ENCODE measurements around the gene FOSB. TPM values are rescaled to one million over a fixed set of nuclear protein-coding genes. Genes with fewer than 3 reads are reported as not detected.

Gene FOSB
- total RNA-seq, 5 donors from 2014 or later (not counting 1 experiment from before 2014, with no cell fraction given): 6.7 to 1,173 (median 10.4) TPM

- H3K9me3 ChIP-seq: no peaks in the 10 kb centered on the region
- Mint-ChIP-seq H3K9me3 (no peaks in the 10 kb centered on the region), H3K27ac (peak overlapping the region in 1 of 2 donors; percentile 61), H3K4me1 (peaks cover 29 to 56% (median 44%) of the 10 kb centered on the region in 3 donors), H3K36me3 (peaks cover 16% of the 10 kb centered on the region), H3K27me3 (peaks cover 0 to 2% of the 10 kb centered on the region in 2 donors), H3K4me3 (peak overlapping the region; percentile 33 to 46 (median 45))
- DNase-seq: no peak
- ChIA-PET CTCF (no interaction called here), POLR2A (no interaction called here)
- H3K27me3 ChIP-seq (replicated peaks in 1 of 2; ENCODE audit: control insufficient read depth in 2 of 2, extremely low read depth in 1 of 2, insufficient read depth in 2 of 2, low read length in 1 of 2): no peaks in the 10 kb centered on the region
- ATAC-seq (replicated peaks in 1 of 4): no peak
- H3K4me1 ChIP-seq (ENCODE audit: control insufficient read depth in 1 of 2, extremely low read depth in 1 of 2, insufficient read depth in 2 of 2, low read length in 2 of 2): peaks cover 17 to 50% of the 10 kb centered on the region in 2 experiments
- peaks cover 9 to 23% of the 10 kb centered on the region in 2 donors for H3K36me3 ChIP-seq (ENCODE audit: control insufficient read depth in 2 of 2, extremely low read depth in 1 of 2, insufficient read depth in 1 of 2, low read length in 1 of 2)
- H3K4me3 ChIP-seq (ENCODE audit: control insufficient read depth in 1 of 2, extremely low read depth in 1 of 2, low read length in 1 of 2): no peak overlapping the region
- no peak overlapping the region for H3K27ac ChIP-seq (ENCODE audit: low read length)
- 88% methylated on average over 4 of the region's 6 CpGs for WGBS (ENCODE audit: insufficient coverage)
Measured at GRCh38 chr19:45421947-45422498, 45.8 kb upstream of the FOSB start.

GRCh38 chr19:45423033-45423588 lies 44.7 kb upstream of the FOSB start:
- ChIA-PET POLR2A (no interaction called here), CTCF (no interaction called here)
- H3K27me3 ChIP-seq (replicated peaks in 1 of 2; ENCODE audit: control insufficient read depth in 2 of 2, extremely low read depth in 1 of 2, insufficient read depth in 2 of 2, low read length in 1 of 2): peaks cover 0 to 3% of the 10 kb centered on the region in 2 experiments
- peak overlapping the region; percentile 71 to 78 for H3K4me3 ChIP-seq (ENCODE audit: control insufficient read depth in 1 of 2, extremely low read depth in 1 of 2, low read length in 1 of 2)
- no peaks in the 10 kb centered on the region for H3K9me3 ChIP-seq
- WGBS (ENCODE audit: insufficient coverage): 18% methylated on average over 17 of the region's 20 CpGs
- Mint-ChIP-seq H3K27me3 (peaks cover 0 to 2% of the 10 kb centered on the region in 2 donors), H3K9me3 (no peaks in the 10 kb centered on the region), H3K4me3 (peak overlapping the region; percentile 94 to 99 (median 94)), H3K36me3 (peaks cover 11% of the 10 kb centered on the region), H3K27ac (peak overlapping the region; percentile 93 to 94), H3K4me1 (peaks cover 29 to 61% (median 50%) of the 10 kb centered on the region in 3 donors)
- DNase-seq: peak in 26 of 35 experiments; percentile 45 to 84 (median 70)
- H3K4me1 ChIP-seq (ENCODE audit: control insufficient read depth in 1 of 2, extremely low read depth in 1 of 2, insufficient read depth in 2 of 2, low read length in 2 of 2): peaks cover 17 to 60% of the 10 kb centered on the region in 2 experiments
- H3K36me3 ChIP-seq (ENCODE audit: control insufficient read depth in 2 of 2, extremely low read depth in 1 of 2, insufficient read depth in 1 of 2, low read length in 1 of 2): peaks cover 4 to 15% of the 10 kb centered on the region in 2 donors
- H3K27ac ChIP-seq (ENCODE audit: low read length): peak overlapping the region; percentile 83
- peak; percentile 75 to 80 (median 78) for ATAC-seq (replicated peaks in 1 of 4)

- H3K27ac Mint-ChIP-seq: peak within 1 kb of the TSS; percentile 93 to 94
- H3K4me3 ChIP-seq (ENCODE audit: control insufficient read depth in 1 of 2, extremely low read depth in 1 of 2, low read length in 1 of 2): peak within 1 kb of the TSS; percentile 71 to 78
- H3K36me3 ChIP-seq (ENCODE audit: control insufficient read depth in 2 of 2, extremely low read depth in 1 of 2, insufficient read depth in 1 of 2, low read length in 1 of 2): peaks cover 3 to 14% of the 10 kb centered on the region in 2 donors
- peaks cover 16 to 66% of the 10 kb centered on the region in 2 experiments for H3K4me1 ChIP-seq (ENCODE audit: control insufficient read depth in 1 of 2, extremely low read depth in 1 of 2, insufficient read depth in 2 of 2, low read length in 2 of 2)
- H3K9me3 Mint-ChIP-seq: no peaks in the 10 kb centered on the region
- no peaks in the 10 kb centered on the region for H3K9me3 ChIP-seq
- peaks cover 9% of the 10 kb centered on the region for H3K36me3 Mint-ChIP-seq
- H3K27me3 ChIP-seq (replicated peaks in 1 of 2; ENCODE audit: control insufficient read depth in 2 of 2, extremely low read depth in 1 of 2, insufficient read depth in 2 of 2, low read length in 1 of 2): peaks cover 0 to 8% of the 10 kb centered on the region in 2 experiments
- 1% methylated on average over 32 of the region's 37 CpGs for WGBS (ENCODE audit: insufficient coverage)
- peak within 1 kb of the TSS; percentile 83 for H3K27ac ChIP-seq (ENCODE audit: low read length)
- H3K4me1 Mint-ChIP-seq: peaks cover 29 to 61% (median 51%) of the 10 kb centered on the region in 3 donors
- peak within 1 kb of the TSS; percentile 94 to 99 (median 94) for H3K4me3 Mint-ChIP-seq
- POLR2A ChIA-PET: no interaction called here
- peaks cover 4 to 5% of the 10 kb centered on the region in 2 donors for H3K27me3 Mint-ChIP-seq
- peak in 15 of 35 experiments; percentile 17 to 78 (median 61) for DNase-seq
- CTCF ChIA-PET: interaction anchor here in 1 of 2 donors (1.2 kb wide), 1 partner anchor 71 kb away, joined by 3 read pairs; no protein-coding TSS in a partner anchor
- peak; percentile 63 to 84 (median 77) for ATAC-seq (replicated peaks in 1 of 4)
Measured at GRCh38 chr19:45423589-45424190, 44.1 kb upstream of the FOSB start, which contains the start of gene ERCC1. Gene ERCC1, minus strand, starts transcription at chr19:45423917. Its CDS starts 543 bp downstream, at chr19:45423374.

GRCh38 chr19:45424191-45425058 lies 43.4 kb upstream of the FOSB start:
- peaks cover 3 to 10% of the 10 kb centered on the region in 2 donors for H3K36me3 ChIP-seq (ENCODE audit: control insufficient read depth in 2 of 2, extremely low read depth in 1 of 2, insufficient read depth in 1 of 2, low read length in 1 of 2)
- DNase-seq: peak in 1 of 35 experiments; percentile 49
- POLR2A ChIA-PET: interaction anchor here in 1 of 2 donors (0.7 kb wide), 1 partner anchor 55 kb away, joined by 8 read pairs; no protein-coding TSS in a partner anchor
- H3K27ac Mint-ChIP-seq: peak overlapping the region; percentile 93 to 94
- H3K4me3 Mint-ChIP-seq: peak overlapping the region; percentile 94 to 99 (median 94)
- peaks cover 29 to 54% (median 48%) of the 10 kb centered on the region in 3 donors for H3K4me1 Mint-ChIP-seq
- CTCF ChIA-PET: interaction anchor here (1.0 to 1.2 kb wide), 3 partner anchors 54 to 70 kb away, joined by 3 to 7 read pairs (median 6); no protein-coding TSS in a partner anchor
- peaks cover 4 to 5% of the 10 kb centered on the region in 2 donors for H3K27me3 Mint-ChIP-seq
- 8% methylated on average over 12 of the region's 24 CpGs for WGBS (ENCODE audit: insufficient coverage)
- peak overlapping the region; percentile 83 for H3K27ac ChIP-seq (ENCODE audit: low read length)
- H3K27me3 ChIP-seq (replicated peaks in 1 of 2; ENCODE audit: control insufficient read depth in 2 of 2, extremely low read depth in 1 of 2, insufficient read depth in 2 of 2, low read length in 1 of 2): peaks cover 0 to 12% of the 10 kb centered on the region in 2 experiments
- H3K4me3 ChIP-seq (ENCODE audit: control insufficient read depth in 1 of 2, extremely low read depth in 1 of 2, low read length in 1 of 2): peak overlapping the region in 1 of 2 donors; percentile 78
- no peaks in the 10 kb centered on the region for H3K9me3 ChIP-seq
- H3K9me3 Mint-ChIP-seq: no peaks in the 10 kb centered on the region
- peaks cover 7% of the 10 kb centered on the region for H3K36me3 Mint-ChIP-seq
- ATAC-seq (replicated peaks in 1 of 4): peak in 2 of 4 experiments; percentile 25 to 27
- H3K4me1 ChIP-seq (ENCODE audit: control insufficient read depth in 1 of 2, extremely low read depth in 1 of 2, insufficient read depth in 2 of 2, low read length in 2 of 2): peaks cover 9 to 64% of the 10 kb centered on the region in 2 experiments

GRCh38 chr19:45428384-45429231 lies 39.2 kb upstream of the FOSB start:
- H3K27me3 ChIP-seq (replicated peaks in 1 of 2; ENCODE audit: control insufficient read depth in 2 of 2, extremely low read depth in 1 of 2, insufficient read depth in 2 of 2, low read length in 1 of 2): peaks cover 0 to 12% of the 10 kb centered on the region in 2 experiments

More at GRCh38 chr19:45428384-45429231, 39.2 kb upstream of the FOSB start:
- ATAC-seq (replicated peaks in 1 of 4) (no peak), DNase-seq (peak in 1 of 35 experiments; percentile 38)
- H3K36me3 ChIP-seq (ENCODE audit: control insufficient read depth in 2 of 2, extremely low read depth in 1 of 2, insufficient read depth in 1 of 2, low read length in 1 of 2): no peaks in the 10 kb centered on the region
- Mint-ChIP-seq H3K27me3 (peaks cover 4 to 5% of the 10 kb centered on the region in 2 donors), H3K9me3 (no peaks in the 10 kb centered on the region), H3K36me3 (no peaks in the 10 kb centered on the region), H3K4me1 (peaks cover 11 to 26% (median 23%) of the 10 kb centered on the region in 3 donors), H3K4me3 (peak overlapping the region; percentile 69 to 75 (median 71)), H3K27ac (no peak overlapping the region)
- CTCF ChIA-PET: interaction anchor here in 1 of 2 donors (0.8 to 1.2 kb wide), 2 partner anchors 50 to 76 kb away, joined by 3 to 10 read pairs; no protein-coding TSS in a partner anchor
- peak overlapping the region; percentile 41 to 46 for H3K4me3 ChIP-seq (ENCODE audit: control insufficient read depth in 1 of 2, extremely low read depth in 1 of 2, low read length in 1 of 2)
- POLR2A ChIA-PET: no interaction called here
- peaks cover 0 to 30% of the 10 kb centered on the region in 2 experiments for H3K4me1 ChIP-seq (ENCODE audit: control insufficient read depth in 1 of 2, extremely low read depth in 1 of 2, insufficient read depth in 2 of 2, low read length in 2 of 2)
- no peak overlapping the region for H3K27ac ChIP-seq (ENCODE audit: low read length)
- H3K9me3 ChIP-seq: no peaks in the 10 kb centered on the region
- 4% methylated on average over 64 of the region's 73 CpGs for WGBS (ENCODE audit: insufficient coverage)

Measured in T-cell (primary cell).